ENCODE measurements around the gene TMEM247.

DNA sequence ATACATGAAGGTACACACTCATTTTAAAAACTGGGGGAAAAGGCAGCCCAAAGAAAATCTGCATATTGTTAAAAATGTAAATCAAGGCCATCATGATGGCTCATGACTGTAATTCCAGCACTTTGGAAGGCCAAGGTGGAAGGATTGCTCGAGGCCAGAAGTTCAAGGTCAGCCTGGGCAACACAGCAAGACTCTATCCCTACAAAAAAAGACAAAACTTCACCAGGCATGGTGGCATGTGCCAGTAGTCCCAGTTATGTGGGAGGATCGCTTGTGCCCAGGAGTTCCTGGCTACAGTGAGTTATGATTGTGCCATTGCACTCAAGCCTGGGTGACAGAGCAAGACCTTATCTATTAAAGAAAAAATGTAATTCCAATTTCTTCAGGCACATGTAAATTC, 34.6 kb upstream of the TMEM247 start:
- TF ChIP-seq, protein P1, sequence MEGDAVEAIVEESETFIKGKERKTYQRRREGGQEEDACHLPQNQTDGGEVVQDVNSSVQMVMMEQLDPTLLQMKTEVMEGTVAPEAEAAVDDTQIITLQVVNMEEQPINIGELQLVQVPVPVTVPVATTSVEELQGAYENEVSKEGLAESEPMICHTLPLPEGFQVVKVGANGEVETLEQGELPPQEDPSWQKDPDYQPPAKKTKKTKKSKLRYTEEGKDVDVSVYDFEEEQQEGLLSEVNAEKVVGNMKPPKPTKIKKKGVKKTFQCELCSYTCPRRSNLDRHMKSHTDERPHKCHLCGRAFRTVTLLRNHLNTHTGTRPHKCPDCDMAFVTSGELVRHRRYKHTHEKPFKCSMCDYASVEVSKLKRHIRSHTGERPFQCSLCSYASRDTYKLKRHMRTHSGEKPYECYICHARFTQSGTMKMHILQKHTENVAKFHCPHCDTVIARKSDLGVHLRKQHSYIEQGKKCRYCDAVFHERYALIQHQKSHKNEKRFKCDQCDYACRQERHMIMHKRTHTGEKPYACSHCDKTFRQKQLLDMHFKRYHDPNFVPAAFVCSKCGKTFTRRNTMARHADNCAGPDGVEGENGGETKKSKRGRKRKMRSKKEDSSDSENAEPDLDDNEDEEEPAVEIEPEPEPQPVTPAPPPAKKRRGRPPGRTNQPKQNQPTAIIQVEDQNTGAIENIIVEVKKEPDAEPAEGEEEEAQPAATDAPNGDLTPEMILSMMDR (IDR thresholded peaks at IDR 0.05) = no peak
- no peak for TF ChIP-seq POLR2A (IDR thresholded peaks at IDR 0.05)

Measured in testis (tissue), 2 donors.